ENCODE measurements around the gene DNM3. TPM values are rescaled to one million over a fixed set of nuclear protein-coding genes. Genes with fewer than 3 reads are reported as not detected.

DNM3 gene
- total RNA-seq, 1 experiment from 2014 or later = 2.7 TPM

DNA sequence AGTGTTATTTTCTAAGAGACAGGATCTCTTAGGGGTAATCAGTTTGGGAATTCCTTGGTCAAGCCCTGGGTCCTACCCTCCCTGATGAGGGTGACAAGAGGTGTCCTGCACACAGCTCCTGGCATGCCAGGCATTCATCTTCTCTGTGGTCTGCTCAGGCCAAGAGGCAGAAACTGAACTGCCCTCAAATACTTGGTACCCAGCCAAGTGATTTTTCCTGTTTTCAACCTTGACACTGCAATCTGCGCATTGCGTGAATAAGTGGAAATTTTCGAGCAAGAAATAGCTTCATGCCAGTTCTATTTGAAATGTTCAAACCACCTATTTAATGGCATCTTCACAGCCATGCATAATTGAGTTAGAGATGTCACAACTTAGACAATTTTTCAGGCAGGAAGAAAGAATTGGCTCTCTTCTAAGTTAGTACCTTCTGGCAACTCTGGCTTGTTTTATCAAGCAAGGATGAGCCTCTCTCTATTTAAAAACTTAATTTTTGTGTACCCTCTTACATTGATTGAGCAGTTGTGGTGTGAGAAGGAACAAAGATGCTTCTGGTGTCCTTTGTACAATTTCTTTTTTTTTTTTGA lies 27.0 kb downstream of the DNM3 start:
- DNase-seq = no peak
- no peak overlapping the region for H4K8ac ChIP-seq (replicated peaks; ENCODE audit: insufficient read length, low read depth, low read length)
- Mint-ChIP-seq H3K36me3 (ENCODE audit: insufficient read depth in 1 of 3, low read depth in 3 of 3) (no peaks in the 10 kb centered on the region), H3K27me3 (ENCODE audit: low read depth) (no peaks in the 10 kb centered on the region), H3K4me3 (no peak overlapping the region), H3K9me3 (no peaks in the 10 kb centered on the region), H3K27ac (no peak overlapping the region), H3K4me1 (peaks cover 8% of the 10 kb centered on the region in 2 experiments)
- no peaks in the 10 kb centered on the region for H3K79me2 ChIP-seq (ENCODE audit: insufficient read depth, low read length)
- no peak overlapping the region for H3K27ac ChIP-seq (ENCODE audit: insufficient read length, low read depth, low read length)
- H3K4me1 ChIP-seq (ENCODE audit: insufficient read depth, low read length) = no peaks in the 10 kb centered on the region; the same call in 1 of the 2 replicates
- no CpG with 5 or more reads among the region's 3 CpGs for WGBS (ENCODE audit: extremely low coverage, insufficient read length, low lambda C conversion rate)
- H4K20me1 ChIP-seq (ENCODE audit: control insufficient read depth, insufficient read depth, insufficient read length) = no peaks in the 10 kb centered on the region
- H4K91ac ChIP-seq (ENCODE audit: insufficient read length, low read depth, low read length) = no peak overlapping the region
- H3K79me1 ChIP-seq (ENCODE audit: insufficient read depth, low read depth, low read length, poor library complexity, severe bottlenecking) = no peaks in the 10 kb centered on the region
- TF ChIP-seq, protein P1, sequence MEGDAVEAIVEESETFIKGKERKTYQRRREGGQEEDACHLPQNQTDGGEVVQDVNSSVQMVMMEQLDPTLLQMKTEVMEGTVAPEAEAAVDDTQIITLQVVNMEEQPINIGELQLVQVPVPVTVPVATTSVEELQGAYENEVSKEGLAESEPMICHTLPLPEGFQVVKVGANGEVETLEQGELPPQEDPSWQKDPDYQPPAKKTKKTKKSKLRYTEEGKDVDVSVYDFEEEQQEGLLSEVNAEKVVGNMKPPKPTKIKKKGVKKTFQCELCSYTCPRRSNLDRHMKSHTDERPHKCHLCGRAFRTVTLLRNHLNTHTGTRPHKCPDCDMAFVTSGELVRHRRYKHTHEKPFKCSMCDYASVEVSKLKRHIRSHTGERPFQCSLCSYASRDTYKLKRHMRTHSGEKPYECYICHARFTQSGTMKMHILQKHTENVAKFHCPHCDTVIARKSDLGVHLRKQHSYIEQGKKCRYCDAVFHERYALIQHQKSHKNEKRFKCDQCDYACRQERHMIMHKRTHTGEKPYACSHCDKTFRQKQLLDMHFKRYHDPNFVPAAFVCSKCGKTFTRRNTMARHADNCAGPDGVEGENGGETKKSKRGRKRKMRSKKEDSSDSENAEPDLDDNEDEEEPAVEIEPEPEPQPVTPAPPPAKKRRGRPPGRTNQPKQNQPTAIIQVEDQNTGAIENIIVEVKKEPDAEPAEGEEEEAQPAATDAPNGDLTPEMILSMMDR (conservative IDR thresholded peaks at IDR 0.05) = no peak
- no peaks in the 10 kb centered on the region for H3K9me3 ChIP-seq (ENCODE audit: control insufficient read depth, low read depth, low read length)
- H2AFZ ChIP-seq (ENCODE audit: low read length) = no peak overlapping the region
- no peak overlapping the region for H3K14ac ChIP-seq (ENCODE audit: insufficient read depth, low read length)
- H3T11ph ChIP-seq (ENCODE audit: low read length) = no peak overlapping the region
- no peak overlapping the region for H2BK12ac ChIP-seq (ENCODE audit: insufficient read length, low read depth, low read length)
- H3K27me3 ChIP-seq (ENCODE audit: insufficient read depth, low read length) = no peaks in the 10 kb centered on the region
- no peak overlapping the region for H4K5ac ChIP-seq (ENCODE audit: insufficient read length, low read depth, low read length)
- H3K23me2 ChIP-seq (ENCODE audit: insufficient read length, low read depth, low read length, poor library complexity, severe bottlenecking) = no peaks in the 10 kb centered on the region
- H3K4ac ChIP-seq (ENCODE audit: low read depth, low read length) = no peak overlapping the region
- H3K56ac ChIP-seq (ENCODE audit: insufficient read length, low read depth, low read length) = no peak overlapping the region
- no peak overlapping the region for H2BK20ac ChIP-seq (ENCODE audit: low read depth, low read length, poor library complexity, severe bottlenecking)
- H3K23ac ChIP-seq (ENCODE audit: insufficient read length, low read depth, low read length) = no peak overlapping the region
- H3K9ac ChIP-seq (ENCODE audit: extremely low read depth, insufficient read length, low read length) = no peak overlapping the region
- no peak overlapping the region for H2AK5ac ChIP-seq (ENCODE audit: insufficient read length, low read length)
- H2BK5ac ChIP-seq (ENCODE audit: insufficient read length, low read length) = no peak overlapping the region
- H3K4me2 ChIP-seq (ENCODE audit: insufficient read depth, insufficient read length, low read length) = no peak overlapping the region
- H2BK120ac ChIP-seq (ENCODE audit: low read depth, low read length, poor library complexity, severe bottlenecking) = no peak overlapping the region
- no peak overlapping the region for H2BK15ac ChIP-seq (ENCODE audit: low read depth, low read length)
- no peak overlapping the region for H3K18ac ChIP-seq (ENCODE audit: insufficient read length, low read depth, low read length)
